ENCODE measurements around the gene PTCSC3.
"Not testable (repeated sequence)": the region's sequence is repeated elsewhere in the genome, so short reads cannot be mapped to it uniquely, and the experiment has no call there.

PTCSC3 gene

DNA sequence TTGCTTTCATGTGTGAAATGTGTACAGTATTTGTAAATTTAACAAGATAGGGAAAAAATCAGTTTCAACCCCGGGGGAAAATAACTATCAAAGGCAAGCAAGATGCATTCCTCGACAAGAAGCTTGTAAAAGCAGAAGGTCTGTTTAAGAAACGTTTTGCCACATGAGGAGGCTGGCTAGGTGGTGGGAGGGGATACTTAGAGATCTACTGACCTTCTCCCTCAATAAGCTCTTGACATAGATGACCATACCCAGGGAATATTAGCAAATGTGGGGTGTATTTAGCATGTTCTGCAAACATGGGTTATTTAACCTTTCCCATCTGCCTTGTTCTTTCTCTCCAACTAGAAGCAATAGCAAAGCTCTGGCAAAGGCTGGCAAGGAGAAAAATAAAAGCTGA lies 4.9 kb downstream of the PTCSC3 start:
- DNase-seq: no peak

DNA sequence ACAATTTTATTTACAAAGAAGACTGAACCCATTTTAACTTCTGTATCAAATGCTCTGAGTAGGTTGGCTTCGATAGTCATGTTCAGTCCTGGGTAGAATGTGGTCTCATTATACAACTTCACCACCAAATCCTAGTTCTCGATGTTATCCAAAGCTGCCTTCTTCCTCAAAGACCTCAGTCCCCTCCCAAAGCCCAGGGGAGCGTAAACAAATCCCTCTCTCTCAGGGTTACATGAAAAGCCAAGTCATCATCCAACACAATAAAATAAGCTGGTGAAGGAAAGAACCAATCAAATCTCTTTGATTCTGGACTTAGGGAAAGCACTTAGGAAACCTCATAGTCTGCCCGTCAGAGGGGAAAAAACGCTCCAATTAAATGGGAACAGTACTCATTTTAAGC lies 9.1 kb downstream of the PTCSC3 start:
- no peak for DNase-seq

DNA sequence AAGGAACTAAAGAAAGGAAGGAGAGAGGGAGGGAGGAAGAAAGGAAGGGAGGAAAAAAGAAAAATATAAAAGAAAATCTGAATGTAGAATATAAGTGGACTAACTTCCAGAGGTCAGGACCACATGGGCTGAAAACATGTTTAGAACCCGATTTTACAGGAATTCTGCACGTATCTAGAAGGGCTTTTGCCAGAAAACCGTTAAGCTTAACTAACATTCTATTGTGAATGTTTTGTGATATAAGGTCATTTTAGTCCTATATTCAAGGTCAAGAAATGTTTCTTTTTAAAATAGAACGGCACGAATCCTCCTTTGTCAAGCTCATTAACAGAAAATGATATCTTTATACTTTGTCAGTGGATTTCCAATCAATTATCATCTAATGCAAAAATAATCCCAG lies 13.1 kb downstream of the PTCSC3 start:
- DNase-seq: no peak

DNA sequence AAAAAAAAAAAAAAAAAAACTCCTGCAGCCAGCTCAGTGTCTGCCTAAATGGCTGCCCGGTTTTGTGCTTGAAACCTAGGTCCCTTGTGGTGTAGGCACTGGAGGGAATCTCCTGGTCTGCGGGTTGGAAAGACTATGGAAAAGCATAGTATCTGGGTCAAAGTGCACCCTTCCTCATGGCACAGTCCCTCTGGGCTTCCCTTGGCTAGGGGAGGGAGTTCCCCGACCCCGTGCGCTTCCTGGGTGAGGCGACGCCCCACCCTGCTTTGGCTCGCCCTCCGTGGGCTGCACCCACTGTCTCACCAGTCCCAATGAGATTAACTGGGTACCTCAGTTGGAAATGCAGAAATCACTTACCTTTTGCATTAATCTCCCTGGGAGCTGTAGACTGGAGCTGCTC lies 14.3 kb downstream of the PTCSC3 start:
- DNase-seq: no peak

DNA sequence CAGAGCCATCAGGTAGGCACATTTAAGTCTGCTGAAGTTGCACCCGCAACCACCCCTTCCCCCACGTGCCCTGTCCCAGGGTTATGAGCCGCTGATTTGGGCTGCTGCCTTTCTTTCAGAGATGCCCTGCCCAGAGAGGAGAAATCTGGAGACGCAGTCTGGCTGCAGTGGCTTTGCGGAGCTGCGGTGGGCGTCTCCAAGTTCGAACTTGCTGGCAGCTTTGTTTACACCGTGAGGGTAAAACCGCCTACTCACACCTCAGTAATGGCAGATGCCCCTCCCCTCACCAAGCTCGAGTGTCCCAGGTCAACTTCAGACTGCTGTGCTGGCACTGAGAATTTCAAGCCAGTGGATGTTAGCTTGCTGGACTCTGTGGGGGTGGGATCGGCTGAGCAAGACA lies 14.7 kb downstream of the PTCSC3 start:
- no peak for DNase-seq

DNA sequence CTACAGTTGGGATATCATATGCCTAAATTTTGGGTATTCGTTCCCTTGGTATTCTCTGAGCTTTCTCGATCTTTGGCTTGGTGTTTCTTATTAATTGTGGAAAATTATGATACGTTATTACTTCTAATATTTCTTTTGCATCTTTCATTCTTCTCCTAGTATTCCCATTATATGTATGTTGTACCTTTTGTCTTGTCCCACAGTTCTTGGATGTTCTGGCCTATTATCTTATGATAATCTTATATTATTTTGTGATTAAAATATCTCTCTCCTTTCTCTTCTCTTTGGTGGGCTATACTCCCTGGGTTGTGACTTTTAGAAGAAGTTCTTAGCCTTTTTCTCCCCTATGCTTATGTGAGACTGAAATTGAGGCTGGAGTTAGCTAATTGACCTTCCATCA lies 25.2 kb downstream of the PTCSC3 start:
- no peak for DNase-seq

DNA sequence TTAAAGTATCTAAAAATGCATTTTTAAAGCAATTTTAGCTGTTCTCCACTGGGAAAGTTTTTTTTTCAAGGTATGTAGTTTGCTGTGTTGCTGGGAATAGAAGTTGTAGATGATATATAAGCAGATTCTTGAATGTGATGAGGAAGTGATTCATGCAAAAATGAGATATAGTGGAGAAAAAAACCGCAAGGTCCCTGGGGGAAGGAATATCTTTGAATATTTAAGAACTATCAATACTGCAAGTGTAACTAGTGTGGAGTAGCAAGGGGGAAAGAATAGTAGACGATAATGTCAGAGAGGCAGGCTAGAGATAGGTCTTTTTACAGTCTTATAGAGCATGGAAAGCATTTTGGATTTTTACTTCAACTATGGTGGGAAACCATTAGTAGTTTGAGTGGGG lies 42.5 kb downstream of the PTCSC3 start:
- DNase-seq: no peak

DNA sequence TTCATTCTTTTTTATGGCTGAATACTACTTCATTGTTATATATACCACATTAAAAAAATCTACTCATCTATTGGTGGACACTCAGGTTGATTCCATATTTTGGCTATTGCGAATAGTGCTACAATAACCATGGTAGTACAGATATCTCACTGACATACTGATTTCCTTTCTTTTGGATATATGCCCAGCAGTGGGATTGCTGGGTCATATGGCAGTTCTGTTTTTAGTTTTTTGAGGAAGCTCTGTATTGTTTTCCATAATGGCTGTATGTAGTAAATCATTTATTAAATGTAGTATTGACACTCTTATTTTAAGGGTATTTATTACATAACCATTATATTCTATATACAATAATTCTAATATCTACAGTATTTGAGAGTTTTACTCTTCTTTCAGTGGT lies 43.7 kb downstream of the PTCSC3 start:
- no peak for DNase-seq

DNA sequence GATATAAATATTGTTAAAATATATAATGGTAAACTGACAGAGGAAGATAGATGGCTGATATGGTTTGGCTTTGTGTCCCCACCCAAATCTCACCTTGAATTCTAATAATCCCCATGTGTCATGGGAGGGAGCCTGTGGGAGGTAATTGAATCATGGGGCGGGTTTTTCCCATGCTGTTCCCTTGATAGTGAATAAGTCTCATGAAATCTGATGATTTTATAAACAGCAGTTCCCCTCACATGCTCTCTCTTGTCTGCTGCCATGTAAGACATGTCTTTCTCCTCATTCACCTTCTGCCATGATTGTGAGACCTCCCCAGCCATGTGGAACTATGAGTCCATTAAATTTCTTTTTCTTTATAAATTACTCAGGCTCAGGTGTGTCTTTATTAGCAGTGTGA lies 46.3 kb downstream of the PTCSC3 start:
- no peak for DNase-seq

DNA sequence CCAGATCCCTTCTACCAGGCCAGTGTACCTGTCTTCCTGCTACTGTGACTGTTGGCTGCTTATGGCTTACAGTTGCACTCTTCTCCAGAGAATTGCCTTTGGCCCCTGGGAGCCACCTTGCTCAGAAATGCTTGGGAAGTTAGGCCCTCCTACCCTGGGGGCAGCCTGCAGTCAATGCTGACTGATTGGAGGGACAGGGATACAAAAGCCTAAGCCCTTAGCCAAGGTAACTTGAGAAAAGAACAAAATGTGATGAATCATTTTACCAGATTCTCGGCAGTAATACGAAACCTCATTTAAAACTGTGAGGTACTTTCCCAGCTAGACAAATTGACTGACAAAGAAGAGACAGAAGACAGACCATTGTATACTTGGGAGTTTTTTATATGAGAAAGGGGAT lies 47.3 kb downstream of the PTCSC3 start:
- DNase-seq: no peak

DNA sequence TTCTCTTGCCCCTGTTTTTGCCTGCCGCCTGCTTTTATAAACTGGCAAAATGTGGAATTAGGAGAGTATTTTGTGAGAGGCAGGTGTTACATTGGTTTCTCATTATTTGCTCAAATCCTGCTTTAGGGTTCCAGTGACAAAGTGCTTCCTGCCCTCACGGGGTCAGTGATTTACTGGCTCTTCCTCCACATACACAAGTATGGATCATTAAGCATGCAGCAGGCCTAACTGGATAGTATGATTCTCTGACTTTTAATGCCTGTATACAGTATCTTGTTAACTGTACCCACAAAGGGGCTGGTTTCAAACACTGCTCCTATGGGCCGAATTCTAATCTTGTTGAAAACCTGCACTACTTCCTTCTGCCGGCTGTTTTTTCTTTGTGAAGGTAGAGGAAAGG lies 63.2 kb downstream of the PTCSC3 start:
- no peak for DNase-seq

DNA sequence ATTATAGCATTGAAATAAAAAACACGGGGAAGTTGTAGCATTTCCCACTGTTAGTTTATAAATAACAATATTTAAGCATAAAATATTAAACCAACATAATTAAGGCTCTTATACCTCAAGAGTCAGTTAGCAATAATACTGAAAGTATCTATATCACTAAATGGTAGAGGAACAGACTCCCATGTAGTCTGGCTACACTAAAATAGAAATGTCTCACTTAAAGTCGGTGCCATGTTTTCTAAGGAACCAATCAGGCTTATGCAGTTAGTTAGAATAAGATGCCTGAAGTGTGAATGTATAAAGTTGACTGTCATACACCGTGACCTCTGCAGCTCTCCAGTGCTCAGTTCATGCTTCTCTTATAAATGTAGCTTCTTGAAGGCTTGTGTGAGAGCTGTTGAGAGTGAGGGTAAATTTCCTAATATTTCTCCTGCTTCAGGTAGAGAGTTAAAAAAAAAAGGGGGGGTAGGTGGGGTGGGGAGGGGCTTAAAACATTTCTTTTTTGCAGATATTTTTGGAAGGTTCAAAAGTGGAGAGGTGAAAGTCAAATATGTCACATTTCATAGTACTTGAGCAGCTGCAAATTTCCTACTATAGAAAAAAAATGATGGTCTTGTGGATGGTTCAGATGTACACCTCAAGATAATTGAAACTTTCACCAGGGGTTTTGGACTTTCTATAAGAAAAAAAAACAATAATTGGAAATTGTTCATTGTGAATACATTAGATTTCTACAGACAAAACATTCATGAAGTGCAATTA lies 64.5 kb downstream of the PTCSC3 start:
- DNase-seq: no peak

DNA sequence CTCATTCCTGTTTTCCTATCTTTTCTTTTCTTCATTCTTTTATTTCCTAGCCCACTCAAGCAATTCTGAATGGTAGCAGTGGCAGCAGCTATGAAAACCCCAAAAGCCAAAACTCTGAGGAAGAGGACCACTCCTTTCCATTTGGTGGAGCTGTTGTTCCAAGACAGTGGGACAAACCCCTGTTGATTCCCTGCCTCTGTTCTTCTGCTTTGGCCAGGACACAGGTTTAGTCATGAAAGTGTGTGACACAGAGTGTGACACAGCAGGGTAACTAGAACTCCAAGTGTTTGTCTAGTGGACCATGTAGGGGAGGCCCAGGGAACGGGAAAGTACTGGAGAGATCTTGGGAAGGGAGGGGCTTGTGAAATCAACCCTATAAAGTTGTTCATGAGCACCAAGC lies 71.1 kb downstream of the PTCSC3 start:
- no peak for DNase-seq

DNA sequence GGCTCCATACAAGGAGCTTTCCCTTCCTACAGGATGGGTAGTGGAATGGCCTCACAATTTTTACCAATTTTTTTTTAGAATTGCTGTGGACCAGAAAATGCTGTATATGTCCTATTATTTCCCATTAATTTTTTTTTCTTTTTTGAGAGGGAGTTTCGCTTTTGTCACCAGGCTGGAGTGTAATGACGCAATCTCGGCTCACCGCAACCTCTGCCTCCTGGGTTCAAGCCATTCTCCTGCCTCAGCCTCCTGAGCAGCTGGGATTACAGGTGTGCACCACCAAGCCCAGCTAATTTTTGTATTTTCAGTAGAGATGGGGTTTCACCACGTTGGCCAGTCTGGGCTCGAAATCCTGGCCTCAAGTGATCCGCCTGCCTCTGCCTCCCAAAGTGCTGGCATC lies 72.3 kb downstream of the PTCSC3 start:
- not testable (repeated sequence) for DNase-seq

DNA sequence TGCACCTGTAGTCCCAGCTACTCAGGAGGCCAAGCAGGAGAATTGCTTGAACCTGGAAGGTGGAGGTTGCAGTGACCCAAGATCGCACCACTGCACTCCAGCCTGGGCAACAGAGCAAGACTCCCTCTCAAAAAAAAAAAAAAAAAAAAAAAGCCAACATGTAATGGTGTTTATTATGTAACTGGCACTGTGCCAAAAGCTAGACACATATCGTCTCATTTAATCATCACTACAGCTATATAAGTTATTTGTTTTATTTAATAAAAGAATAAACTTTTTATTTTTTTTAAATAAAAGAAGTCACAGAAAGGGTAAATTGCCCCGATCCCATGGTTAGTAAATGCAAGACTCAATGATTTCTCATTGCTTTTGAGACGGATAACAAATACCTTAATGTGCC lies 76.9 kb downstream of the PTCSC3 start:
- DNase-seq: no peak

DNA sequence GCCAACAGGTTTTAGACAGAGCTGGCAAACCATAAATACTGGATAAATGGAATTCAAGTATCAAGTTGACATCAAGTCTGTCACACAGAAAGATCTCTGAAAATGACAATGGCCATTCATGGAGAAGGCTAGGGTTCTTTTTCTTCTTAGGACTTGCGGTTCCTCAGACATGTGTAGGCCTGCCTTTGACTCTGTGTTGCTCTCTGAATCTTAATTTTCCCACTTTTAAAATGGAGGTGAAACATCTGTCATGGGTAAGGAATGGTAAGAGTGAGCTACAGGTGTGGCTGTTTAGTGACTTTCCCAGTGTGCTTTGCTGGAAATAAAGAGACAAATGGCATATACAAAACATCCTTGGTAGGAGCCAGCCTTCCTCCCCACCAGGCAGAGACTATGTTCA lies 79.2 kb downstream of the PTCSC3 start:
- no peak for DNase-seq

DNA sequence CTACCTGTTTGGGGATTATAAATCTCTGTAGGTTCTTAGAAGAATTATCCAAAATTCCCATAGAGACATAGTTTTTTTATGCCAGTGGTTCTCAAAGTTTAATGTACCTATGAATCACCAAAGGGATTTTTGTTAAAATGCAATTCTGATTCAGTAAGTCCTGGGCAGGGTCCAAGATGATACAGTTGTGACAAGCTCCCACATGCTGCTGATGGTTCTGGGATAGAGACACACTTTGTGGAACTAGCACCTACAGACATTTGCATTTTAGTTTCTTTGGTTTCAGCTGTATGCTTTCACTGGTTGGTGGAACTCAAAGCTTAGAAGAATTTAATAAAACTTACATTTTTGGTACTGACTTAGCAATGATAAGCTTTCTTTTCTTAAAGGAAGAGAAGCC lies 80.4 kb downstream of the PTCSC3 start:
- no peak for DNase-seq

DNA sequence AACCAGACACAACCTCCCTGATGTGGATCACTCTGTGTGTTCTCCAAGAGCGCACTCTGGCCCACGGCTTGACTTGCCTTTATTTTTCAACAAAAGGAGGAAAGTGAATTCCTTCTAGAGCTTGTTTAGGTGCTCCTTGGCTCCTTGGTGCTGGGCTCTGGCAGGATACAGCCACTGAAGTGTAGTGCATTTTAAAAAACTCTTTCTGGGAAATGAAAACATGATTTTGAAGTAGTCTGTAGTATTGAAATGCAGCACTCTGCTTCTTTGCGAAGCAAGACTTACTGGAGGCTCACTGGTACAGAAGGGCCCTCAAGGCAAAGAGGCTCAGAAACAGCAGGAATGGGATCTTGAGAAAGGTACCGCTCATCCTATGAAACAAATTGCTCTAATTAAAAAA lies 81.6 kb downstream of the PTCSC3 start:
- DNase-seq: no peak

DNA sequence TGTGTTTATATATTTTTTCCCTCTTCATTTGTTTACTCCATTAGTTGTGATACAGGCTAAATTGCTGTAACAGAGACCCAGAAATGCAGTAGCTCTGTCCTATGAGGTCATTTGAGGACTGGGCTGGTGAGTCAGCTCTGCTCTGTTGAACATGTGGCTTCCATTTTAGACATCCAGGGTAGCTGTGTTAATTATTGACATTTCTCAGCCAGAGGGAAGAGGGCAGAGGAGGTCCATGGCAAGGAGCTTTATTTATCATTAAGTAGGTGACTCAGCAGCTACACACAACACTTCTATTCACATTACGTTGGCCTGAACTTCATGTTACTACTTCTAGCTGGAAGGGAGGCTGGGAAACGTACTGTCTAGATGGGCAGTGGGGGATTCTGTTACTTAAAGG lies 85.4 kb downstream of the PTCSC3 start:
- DNase-seq: no peak

DNA sequence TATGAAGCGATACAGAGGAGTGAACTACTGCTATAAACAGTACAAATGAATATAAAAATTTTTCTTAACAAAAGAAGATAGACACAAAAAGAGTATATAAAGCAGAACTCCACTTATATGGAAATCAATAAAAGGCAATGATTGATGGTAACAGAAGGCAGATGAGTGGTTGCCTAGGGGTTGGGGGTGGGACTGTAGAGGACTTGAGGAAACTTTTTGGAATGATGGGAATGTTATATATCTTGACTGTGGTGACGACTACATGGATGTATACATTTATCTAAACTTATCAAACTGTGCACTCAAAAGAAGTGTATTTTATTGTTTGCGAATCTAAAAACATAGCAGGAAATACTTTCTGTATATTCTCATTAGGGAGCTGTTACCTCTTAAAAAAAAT lies 89.1 kb downstream of the PTCSC3 start:
- DNase-seq: no peak

DNA sequence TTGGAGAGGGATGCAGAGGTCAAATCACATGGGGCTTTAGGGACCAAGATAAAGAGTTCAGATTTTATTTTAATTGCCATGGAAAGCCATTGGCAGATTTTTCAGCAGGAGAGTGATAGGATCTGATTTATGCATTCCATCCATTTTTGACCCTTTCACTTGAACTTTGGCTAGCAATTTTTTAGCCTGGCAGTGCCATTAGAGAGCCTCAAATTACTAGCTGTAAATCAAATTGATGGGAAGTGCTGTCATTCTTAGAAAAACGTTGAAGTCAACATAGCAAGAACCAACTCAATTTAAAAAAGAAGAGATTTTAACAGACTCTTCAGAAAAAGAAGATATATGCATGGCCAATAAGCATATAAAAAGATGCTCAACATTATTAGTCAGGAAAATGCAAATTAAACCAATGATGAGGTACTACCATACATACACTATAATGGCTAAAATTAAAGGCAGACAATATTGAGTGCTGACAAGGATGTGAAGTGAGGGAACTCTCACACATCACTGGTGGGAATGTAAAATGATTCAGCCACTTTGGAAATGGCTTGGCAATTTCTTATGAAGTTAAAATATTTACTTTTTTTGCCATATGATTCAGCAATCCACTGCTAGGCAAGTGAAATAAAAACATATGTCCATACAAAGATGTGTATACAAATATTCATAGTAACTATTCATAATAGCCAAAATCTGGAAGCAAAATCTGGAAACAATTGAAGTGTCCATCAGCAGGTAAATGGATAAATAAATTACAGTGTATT lies 89.7 kb downstream of the PTCSC3 start:
- no peak for DNase-seq

DNA sequence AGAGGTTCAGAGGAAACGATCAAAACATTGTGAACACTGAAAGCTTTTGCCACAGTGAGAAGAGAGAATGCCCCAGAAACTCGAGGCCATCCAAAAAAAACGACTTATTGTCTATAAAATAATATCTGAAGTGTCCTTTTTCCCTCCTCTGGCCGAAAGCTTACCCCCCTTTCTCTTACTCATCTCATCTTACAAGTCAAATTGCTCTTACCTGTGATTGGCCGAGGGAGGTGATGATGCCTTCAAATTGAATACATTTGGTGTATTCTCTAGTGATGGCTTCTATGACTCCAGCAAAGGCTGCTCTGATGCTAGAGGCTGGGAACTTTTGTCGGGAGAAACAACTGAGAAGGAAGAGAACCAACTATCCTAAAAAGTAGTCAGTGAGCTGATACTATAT lies 90.7 kb downstream of the PTCSC3 start:
- no peak for DNase-seq

Data from stimulated activated CD8-positive, alpha-beta memory T cell treated with anti-CD3 and anti-CD28 coated beads, Interleukin-4, amount 100 ng/mL, for 48 hours (primary cell).